Fibroblast of gingiva (primary cell): Measurements from ENCODE around the gene WAPL.

Source experiments
- DNase-seq: peaks from one replicate; pipeline ENCODE4 v3.0.0-alpha.2; 2011; ENCODE audit warnings: low read depth

WAPL gene

DNA sequence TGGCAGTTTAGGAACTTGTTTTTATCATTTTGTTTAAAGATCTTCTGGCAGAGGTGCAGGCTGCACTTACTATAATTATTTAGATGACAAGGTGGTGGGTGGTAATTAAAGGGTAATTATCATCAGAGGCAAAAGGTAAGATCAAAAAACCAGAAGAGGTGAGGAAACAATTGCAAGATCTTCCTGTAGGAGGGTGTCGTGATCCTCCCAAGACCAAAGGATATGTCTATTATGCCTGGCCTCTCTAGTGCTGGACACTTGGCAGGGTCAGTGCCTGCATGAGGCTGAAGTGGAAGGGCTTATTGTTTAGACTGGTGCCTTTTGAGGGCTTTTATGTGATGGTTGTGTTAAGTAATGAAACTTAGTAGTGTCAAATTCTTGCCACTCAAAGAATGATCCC lies 1.8 kb upstream of the WAPL start:
- no peak for DNase-seq

DNA sequence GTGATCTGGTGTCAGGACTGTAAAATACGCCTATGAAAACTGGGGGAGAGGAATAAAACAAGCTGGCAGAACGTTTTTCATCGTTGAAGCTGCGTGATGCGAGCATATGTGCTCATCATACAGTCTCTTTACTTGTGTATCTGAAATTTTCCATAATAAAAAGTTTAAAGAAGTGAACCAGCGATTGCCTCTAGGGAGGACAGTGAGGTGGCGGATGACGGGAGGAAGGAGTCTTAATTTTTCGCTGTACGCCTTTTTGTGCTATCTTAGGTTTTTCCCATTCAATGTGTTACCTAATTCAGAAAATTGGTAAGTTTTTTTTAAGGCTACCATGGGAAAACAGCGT lies 891 bp upstream of the WAPL start:
- no peak for DNase-seq

DNA sequence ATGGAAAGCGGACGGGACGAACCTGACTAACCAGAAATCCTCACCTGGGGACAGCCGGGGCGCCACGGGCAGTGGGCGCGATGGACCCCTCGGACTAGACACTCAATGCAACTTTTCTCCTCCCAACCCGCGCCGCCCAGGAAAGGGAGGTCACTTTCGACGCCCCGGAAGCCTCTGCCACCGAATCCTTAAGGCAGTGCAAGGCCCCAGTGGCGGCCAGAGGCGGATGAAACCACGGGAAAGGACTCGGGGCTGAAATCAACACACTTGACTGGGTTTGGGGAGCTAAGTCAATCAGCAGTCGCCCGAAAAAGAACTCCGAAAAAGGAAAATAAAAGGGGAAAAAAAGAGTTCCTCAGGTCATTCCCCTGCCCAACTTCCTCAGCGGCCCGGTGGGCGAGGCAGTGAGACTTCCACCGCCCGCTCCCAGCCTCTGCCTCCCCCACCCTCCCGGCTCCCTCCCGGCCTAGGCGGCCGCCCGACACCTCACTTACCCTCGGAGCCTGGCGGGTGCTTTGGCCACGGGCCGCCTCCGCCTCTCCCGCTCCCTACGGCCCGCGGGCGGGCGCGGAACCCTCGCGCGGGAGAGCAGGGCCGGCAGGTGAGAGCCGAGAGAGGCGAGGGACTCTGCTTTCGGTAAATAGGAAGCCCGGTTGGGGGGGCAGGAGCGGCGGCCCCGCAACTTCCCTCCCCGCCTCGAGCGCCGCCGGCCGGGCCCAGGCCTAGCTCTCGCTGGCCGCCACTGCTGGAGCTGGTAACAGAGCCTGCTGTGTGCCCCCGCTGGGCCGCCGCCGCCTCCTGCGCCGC lies 518 bp downstream of the WAPL start:
- DNase-seq, result peak; percentile 65

DNA sequence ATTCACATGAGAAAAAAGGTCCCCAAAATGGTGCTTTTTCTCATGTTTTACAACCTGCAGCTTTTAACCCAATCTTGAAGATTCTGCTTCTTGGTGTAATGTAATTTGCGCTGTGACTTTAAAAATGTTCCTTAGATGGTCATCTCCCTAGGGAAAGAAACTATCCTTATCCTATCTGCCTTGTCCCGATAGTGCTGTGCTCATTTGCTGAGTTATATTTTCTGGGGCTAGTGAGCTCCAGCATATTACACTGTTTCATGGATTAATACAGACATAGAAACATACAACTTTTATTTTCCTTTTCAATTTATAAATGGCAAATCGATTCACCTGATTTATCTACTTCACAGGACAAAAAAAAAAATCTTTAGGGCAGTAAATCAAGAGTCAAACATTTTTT lies 2.8 kb downstream of the WAPL start:
- DNase-seq, result no peak

DNA sequence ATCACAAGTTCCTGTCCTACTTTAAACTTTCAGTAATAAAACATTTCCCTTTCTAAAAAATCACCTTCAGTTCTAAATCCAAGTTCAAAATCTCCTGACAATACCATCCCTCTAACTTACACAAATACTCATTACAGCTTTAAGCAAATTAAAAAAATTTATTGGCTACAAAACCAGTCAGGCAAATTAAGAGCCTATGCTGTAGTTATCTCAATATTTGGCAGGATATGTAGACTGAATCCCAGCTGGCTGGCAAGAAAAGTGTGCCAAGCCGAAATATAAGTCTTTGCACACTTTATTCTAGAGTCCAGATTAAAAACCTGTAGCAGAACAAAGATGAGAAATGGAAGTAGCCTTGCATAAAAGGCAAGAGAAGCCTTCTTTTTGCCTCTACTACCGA lies 9.5 kb downstream of the WAPL start:
- no peak for DNase-seq

DNA sequence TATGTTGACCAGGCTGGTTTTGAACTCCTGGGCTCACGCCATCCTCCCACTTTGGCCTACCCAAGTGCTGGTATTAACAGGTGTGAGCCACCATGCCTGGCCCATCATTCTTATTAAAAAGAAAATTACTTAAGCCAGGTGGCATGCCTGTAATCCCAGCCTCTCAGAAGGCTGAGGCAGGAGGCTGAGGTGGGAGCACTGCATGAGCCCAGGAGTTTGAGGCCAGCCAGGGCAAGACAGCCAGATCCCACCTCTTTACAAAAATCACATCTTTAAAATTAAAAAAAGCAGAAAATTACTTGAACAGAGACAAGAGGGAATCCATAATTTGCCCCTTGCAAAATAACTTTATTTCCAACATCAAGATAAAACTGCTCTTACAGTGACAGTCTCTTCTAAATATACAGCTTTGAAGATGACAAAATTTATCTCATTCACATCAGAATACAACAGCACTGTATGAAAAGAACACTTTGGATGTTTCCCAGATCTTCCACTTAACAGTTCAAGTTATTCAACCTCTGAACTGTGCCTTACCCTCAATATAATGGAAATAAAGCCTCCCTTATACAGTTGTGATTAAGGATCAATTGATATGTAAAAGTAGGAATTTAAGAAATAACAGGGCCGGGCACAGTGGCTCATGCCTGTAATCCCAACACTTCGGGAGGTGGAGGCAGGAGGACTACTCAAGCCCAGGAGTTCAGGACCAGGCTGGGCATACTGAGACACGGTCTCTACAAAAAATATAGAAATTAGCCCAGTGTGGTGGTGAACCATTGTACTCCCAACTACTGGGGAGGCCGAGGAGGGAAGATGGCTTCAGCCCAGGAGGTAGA lies 10.3 kb downstream of the WAPL start:
- no peak for DNase-seq

DNA sequence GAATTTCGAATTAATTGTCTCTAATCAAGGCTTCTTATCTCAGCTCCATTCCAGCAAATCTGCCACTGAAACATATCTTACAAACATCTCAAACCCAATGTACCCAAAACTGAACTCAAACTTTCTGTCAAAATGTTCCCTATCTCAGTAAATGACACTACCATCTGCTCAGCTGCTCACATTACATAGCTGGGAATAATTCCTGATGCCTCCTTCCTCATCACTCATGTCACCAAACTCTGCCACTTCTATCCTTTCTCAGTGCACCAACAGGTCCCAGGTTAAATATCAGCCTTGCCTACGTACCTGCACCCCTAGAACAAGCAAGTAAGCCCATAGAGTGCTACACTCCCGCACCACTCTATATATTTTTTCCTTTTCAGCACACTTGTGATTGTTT lies 12.4 kb downstream of the WAPL start:
- no peak for DNase-seq

DNA sequence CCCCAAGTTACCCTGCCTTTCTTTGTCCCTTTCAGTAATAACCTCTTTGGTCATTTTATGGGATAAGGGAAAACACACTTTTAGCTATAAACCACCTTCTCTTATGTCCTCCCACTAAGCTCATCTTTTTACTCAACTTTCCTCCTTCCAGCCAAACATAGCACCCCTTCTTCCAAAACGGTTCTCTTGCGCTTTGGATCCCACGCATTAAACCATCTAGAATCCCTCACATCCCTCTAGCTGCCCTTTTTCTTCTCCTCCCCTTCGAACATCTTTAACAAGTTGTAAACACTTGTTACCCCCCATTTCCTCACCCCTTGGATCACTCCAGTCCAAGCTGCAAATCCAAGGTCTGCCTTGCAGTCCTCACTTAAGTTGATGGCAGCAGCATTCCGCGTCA lies 13.4 kb downstream of the WAPL start:
- DNase-seq, result no peak

DNA sequence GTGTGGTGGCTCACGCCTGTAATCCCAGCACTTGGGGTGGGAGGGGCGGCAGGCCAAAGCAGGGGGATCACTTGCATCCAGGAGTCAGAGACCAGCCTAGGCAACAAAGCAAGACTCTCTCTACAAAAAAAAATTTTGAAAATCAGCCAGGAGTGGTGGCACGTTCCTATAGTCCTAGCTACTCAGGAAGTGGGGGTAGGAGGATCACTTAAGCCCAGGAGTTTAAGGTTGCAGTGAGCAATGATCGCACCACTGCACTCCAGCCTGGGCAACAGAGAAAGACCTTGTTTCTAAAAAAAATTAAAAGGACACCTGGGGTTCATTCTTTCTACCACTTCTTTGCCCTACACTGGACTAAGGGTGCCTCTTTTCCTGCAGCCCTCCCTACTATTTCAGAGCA lies 15.1 kb downstream of the WAPL start:
- DNase-seq, result no peak

DNA sequence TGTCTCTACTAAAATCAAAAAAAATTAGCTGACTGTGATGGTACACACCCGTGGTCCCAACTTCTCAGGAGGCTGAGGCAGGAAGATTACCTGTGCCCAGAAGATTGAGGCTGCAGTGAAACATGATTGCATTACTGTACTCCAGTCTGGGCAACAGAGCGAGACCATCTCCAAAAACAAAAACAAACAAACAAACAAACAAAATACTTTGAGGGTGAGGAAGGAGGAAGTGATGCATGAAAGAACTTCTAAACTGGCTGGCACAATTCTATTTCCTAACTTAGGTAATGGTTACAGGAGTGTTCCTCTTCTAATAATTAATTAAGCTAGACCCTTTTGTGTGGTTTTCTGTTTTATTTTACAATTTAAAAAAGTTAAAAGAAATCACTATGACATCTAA lies 15.5 kb downstream of the WAPL start:
- DNase-seq, result no peak

DNA sequence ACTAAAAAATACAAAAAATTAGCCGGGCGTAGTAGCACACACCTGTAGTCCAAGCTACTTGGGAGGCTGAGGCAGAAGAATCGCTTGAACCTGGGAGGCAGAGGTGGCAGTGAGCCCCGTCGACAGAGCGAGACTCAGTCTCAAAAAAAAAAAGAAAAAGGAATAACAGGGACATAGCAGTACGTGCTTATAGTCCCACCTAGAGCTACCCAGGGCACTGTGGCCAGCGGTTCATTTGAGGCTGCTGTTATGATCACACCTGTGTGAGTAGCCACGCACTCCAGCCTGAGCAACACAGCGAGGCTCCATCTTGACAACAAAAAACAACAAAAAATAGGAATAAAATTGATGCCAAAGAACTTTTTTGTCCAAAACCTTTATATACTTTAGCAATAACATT lies 17.1 kb downstream of the WAPL start:
- no peak for DNase-seq

DNA sequence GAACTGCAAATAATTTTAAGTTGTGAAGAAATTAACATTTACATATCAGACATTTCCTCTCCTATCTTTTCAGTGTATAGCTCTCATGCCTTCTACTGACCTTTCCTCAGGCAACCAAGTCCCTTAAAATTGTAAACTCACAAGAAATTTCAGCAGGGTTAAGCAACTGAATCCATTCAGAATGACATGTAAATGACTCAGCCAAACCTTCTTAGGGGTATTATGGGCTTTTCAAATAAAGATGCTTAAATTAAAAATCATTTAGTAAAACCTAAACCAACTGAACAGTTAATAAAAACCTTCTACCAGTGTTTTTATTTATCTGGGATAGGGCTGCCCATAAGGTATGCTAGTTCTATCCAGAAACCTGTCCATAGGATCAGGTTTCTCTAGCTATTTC lies 20.7 kb downstream of the WAPL start:
- DNase-seq, result peak; percentile 16

DNA sequence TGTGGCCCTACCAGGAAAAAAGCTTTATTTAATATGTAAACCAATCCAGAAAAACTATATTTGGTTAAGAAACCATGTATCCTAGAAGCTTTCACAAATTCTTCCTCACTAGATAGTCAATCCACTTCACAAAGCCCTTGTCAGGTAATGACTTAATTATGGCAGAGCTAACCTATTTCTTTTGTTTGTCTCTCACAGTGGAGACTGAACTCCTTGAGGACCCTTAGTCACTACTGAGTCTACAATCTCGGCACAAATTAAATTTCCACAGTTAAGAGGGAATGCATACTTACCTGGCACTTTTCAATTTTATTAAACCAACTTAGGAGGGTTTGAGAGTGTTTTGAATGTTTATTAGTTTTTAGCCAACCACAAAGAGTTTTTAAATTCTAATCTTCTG lies 23.0 kb downstream of the WAPL start:
- no peak for DNase-seq

DNA sequence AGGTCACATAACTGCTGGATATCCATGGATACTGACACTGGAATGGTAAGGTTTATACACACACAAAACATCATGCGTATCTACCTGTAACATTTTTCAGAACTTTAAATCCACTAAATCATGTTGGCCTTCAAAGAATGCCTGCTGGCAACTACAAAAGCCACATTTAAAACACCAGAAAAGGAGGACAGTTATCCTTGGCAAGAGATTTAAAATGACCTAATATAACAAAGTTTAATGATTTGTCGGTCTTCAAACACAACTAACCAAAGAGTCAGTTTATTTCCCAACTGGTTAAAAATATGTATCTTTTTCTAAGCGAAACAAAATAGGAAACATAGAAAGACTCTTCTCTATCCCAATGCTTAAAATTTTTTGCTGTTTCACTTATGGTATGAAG lies 24.0 kb downstream of the WAPL start:
- no peak for DNase-seq

DNA sequence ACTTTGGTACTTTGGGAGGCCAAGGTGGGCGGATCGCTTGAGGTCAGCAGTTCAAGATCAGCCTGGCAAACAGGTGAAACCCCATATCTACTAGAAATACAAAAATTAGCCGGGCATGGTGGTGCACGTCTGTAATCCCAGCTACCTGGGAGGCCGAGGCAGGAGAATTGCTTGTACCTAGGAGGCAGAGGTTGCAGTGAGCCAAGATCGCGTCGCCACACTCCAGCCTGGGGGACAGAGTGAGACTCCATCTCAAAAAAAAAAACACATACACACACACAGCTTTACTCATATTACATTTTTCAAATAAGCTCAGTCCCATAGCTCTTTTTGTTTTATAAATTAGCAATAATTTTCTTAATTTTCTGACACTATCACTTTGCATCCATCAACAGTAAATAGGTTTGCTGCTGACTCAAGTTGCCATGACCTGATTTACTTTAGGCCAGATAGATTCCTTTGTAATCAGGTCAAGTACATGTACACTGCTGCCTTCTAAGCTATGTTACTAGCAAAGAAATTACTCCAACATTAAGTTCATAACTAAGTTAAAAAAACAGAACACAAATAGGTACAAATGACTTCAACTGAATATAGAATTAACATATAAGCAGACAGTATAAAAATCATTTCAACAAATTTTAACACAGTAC lies 31.5 kb downstream of the WAPL start:
- DNase-seq, result no peak

DNA sequence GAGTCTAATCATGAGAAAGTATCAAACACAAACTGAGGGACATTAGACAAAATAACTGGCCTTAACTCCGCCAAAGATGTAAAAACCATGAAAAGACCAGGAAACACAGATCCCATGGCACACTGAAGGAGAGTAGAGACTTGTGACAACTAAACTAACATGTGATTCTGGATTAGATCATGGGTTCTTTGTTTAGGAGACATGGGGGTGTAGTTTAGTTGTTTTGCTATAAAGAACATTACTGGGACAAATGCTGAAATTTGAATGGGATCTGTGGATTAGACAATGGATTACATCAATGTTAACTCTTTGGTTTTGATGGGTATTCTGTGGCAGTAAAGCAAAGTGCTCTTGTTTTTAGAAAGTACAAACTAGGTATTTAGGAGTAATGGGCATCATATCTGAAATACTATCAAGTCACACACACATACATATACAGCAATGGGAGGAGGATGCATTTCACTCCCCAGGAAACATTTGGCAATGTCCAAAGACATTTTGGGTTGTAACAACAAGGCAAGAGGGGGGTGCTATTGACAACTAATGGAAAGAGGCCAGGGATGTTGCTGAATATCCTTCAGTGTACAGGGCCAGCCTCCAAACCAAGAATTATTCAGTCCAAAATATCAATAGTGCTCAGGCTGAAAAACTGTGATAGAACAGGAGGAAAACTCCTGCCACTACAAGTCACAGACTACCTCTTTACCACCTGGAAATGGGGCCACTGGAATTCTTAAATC lies 32.4 kb downstream of the WAPL start:
- DNase-seq, result no peak

DNA sequence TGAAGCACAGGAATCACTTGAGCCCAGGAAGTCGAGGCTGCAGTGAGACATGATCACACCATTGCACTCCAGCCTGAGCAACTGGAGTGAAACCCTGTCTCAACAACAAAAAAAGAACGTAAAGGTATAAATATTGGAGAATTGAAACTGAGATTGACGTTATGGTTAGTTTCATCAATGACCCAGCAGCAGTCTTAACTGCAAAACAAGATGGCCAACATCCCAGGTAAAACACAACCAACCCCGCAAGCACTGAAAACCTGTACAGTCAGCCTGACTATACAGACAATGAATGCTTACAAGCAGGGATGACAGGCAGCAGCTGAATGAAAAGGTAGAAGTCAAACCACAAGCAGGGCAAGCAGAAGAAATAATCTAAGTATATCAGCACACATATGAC lies 34.7 kb downstream of the WAPL start:
- DNase-seq, result no peak

DNA sequence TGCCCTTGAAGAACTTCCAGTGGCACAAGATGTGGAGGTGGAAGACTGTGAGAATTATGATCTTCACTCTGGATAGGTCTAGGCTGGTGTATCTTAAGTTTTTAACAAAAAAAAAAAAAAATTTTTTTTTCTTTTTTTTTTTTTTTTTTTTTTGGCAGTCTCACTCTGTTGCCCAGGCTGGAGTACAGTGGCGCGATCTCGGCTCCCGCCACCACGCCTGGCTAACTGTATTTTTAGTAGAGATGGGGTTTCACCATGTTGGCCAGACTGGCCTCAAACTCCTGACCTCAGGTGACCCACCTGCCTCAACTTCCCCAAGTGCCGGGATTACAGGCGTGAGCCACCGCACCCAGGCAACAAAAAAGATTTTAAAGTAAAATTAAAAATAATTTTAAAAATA lies 37.9 kb downstream of the WAPL start:
- no peak for DNase-seq

DNA sequence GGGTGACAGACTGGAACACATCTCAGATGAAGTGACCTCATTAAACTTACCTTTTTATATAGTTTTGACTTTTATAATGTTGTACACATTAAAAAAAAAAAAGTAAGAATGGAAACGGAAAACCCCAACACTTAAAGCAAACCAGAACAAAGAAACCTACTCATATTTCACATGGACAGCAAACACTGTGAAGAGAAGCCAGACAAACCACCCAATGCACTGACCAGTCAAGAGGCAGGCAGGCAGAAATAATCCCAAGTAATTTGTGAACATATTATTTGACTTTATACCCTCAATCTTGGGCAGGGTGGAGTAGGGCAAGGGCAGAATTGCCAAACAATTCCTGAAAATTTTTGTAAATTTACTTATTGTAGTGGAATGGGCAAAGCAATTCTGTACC lies 39.8 kb downstream of the WAPL start:
- DNase-seq, result no peak

DNA sequence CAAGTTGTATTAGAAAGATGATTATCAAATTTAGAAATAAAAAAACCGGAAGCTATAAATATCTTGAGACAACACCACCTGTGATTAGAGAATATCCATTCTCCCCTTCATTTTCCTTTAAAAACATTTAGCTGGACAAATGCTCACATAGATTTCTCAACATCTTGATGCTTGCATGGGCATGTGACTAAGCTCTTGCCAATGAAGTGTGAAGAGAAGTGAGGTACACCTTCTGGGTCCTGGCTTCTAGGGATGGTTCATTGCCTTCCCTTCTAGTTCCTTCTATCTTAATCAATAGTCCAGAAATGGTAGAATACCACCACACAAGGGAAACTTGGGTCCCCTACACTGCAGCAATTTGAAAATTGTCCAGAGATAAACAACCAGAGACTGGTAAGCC lies 41.0 kb downstream of the WAPL start:
- DNase-seq, result no peak

DNA sequence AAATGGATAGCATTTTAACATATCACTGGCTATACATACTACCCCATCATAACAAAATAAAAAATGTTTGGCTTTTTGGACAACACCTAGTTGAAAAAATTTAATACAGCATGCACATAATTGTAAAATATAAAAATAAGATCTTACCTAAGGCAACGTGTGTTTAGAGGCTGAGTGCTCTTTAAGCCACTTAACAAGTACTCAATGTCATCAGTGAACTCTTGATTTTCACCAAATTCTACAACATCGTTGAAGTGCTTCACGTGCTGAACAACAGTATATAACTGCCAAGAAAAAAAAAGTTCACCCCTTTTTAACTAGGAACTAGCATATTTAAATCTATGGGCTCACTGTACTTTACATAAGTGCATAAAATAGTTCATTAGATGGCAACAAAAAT lies 49.5 kb downstream of the WAPL start:
- DNase-seq, result no peak

DNA sequence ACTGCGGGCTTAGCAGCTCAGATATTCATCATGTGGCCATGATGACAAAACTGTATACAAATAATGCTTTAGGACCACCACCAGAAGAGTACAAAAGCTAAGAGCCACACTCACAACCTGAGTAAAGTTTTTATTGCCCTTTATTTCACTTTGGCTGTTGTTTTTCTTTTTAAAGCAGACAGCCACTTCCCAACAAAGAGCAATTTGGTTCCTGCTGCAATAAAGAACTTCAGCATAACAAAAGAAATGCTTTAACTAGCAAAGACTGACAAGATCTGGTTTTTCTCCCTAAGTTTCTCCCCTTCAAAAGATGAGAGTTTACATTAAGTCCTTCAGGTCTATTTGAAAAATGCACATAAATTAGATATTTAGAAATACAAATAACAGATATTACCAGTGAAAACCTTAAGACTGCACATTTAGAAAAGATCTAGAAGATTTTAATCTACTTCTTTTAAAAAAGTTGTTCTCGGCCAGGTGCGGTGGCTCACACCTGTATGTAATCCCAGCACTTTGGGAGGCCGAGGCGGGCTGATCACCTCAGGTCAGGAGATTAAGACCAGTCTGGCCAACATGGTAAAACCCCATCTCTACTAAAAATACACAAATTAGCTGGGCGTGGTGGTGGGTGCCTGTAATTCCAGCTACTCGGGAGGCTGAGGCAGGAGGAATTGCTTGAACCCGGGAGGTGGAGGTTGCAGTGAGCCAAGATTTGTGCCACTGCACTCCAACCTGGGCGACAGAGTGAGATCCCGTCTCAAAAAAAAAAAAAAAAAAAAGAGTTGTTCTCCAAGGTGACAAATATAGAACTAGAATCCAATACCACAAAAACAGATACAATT lies 59.4 kb downstream of the WAPL start:
- DNase-seq, result no peak
